Measurements from ENCODE around the gene MAD1L1.

GRCh38 chr7:2151237-2151636 is 81.5 kb downstream of the MAD1L1 start:
- TF ChIP-seq POLR2A (IDR thresholded peaks at IDR 0.05; ENCODE audit: low read depth, low read length) (no peak), POLR2AphosphoS5 (IDR thresholded peaks at IDR 0.05; ENCODE audit: low read depth, low read length) (no peak)
